HG02798 (cell line): ENCODE results near the gene VAPB.
A peak's percentile ranks its signal among the peaks of the same experiment; 100 is the strongest.

ENCODE experiments used
- ATAC-seq: cut with Tn5 transposase; IDR thresholded peaks from one replicate; pipeline ENCODE4 v1.9.1; 2021; ENCODE audit warnings: mild to moderate bottlenecking; ENCODE audit not compliant: unreplicated experiment, poor library complexity

VAPB gene

GRCh38 chr20:58377017-58377416, 12.0 kb upstream of the VAPB start:
- no peak for ATAC-seq

GRCh38 chr20:58377766-58378401, 11.1 kb upstream of the VAPB start:
- no peak for ATAC-seq

- ATAC-seq, result no peak
Observed at GRCh38 chr20:58378704-58379103, 10.3 kb upstream of the VAPB start.

GRCh38 chr20:58381627-58382026, 7.4 kb upstream of the VAPB start:
- ATAC-seq, result no peak

GRCh38 chr20:58382096-58382495, 6.9 kb upstream of the VAPB start:
- no peak for ATAC-seq

- ATAC-seq, result no peak
Observed at GRCh38 chr20:58384821-58385220, 4.2 kb upstream of the VAPB start.

GRCh38 chr20:58388028-58388601, 914 bp upstream of the VAPB start:
- ATAC-seq, result no peak

- ATAC-seq, result peak; percentile 29
Observed at GRCh38 chr20:58389324-58389967, 417 bp downstream of the VAPB start.

GRCh38 chr20:58389968-58390658, 1.1 kb downstream of the VAPB start:
- no peak for ATAC-seq

GRCh38 chr20:58390659-58391035, 1.6 kb downstream of the VAPB start:
- ATAC-seq, result no peak

GRCh38 chr20:58392286-58392685, 3.3 kb downstream of the VAPB start:
- ATAC-seq, result no peak

GRCh38 chr20:58393299-58393698, 4.3 kb downstream of the VAPB start:
- ATAC-seq, result no peak

GRCh38 chr20:58394801-58395200, 5.8 kb downstream of the VAPB start:
- ATAC-seq, result no peak

- no peak for ATAC-seq
Observed at GRCh38 chr20:58395604-58396003, 6.6 kb downstream of the VAPB start.

- ATAC-seq, result no peak
Observed at GRCh38 chr20:58397429-58397828, 8.4 kb downstream of the VAPB start.

GRCh38 chr20:58398254-58398653, 9.2 kb downstream of the VAPB start:
- ATAC-seq, result no peak

- ATAC-seq, result no peak
Observed at GRCh38 chr20:58399926-58400325, 10.9 kb downstream of the VAPB start.

GRCh38 chr20:58401162-58401561, 12.1 kb downstream of the VAPB start:
- no peak for ATAC-seq

- no peak for ATAC-seq
Observed at GRCh38 chr20:58402305-58402704, 13.3 kb downstream of the VAPB start.

- ATAC-seq, result peak; percentile 79
Observed at GRCh38 chr20:58402827-58403226, 13.8 kb downstream of the VAPB start.

GRCh38 chr20:58403272-58403671, 14.2 kb downstream of the VAPB start:
- ATAC-seq, result peak; percentile 14
